PC-3 (cell line): Measurements from ENCODE around the gene CNTNAP5.

Experiments
- CTCF ChIP-seq: fragments of 300-600 bp; sonication (generic); conservative IDR thresholded peaks from 2 replicates; pipeline ENCODE4 v1.5.1; 2017; ENCODE audit warnings: antibody characterized with exemption, low read depth, mild to moderate bottlenecking, low read length
- EZH2 ChIP-seq: fragments of 300-600 bp; sonication (generic); IDR thresholded peaks from one replicate; pipeline ENCODE4 v1.6.1; 2017; ENCODE audit warnings: antibody characterized with exemption, mild to moderate bottlenecking, low read length; ENCODE audit not compliant: unreplicated experiment
- EZH2phosphoT487 ChIP-seq: fragments of 300-600 bp; sonication (generic); IDR thresholded peaks from 2 replicates; pipeline ENCODE4 v1.6.1; 2018; ENCODE audit warnings: mild to moderate bottlenecking, antibody characterized with exemption, low read length, borderline replicate concordance

GRCh38 chr2:124131276-124131675, 106.2 kb downstream of the CNTNAP5 start:
- TF ChIP-seq CTCF (no peak), EZH2 (no peak), EZH2phosphoT487 (no peak)
